Heart left ventricle (tissue), 16 donors: ENCODE data around the gene YBX2. TPM values are rescaled to one million over a fixed set of nuclear protein-coding genes. Genes with fewer than 3 reads are reported as not detected.

Experiments
- ATAC-seq, 4 donors: fragments of 200-7000 bp; cut with Tn5 transposase; one replicate each; pipeline ENCODE4 v1.9.1; 2020 to 2022; ENCODE audit warnings: moderate library complexity in 4 of 4, mild to moderate bottlenecking in 3 of 4, moderate number of reproducible peaks in 1 of 4
- DNase-seq, 5 donors: peaks; one replicate each; pipeline ENCODE4 v3.0.0-alpha.2; 2020
- H3K27ac ChIP-seq, 12 donors: fragments of 200-600 bp; sonication (generic) in 4 of 12; one replicate each; pipeline versions ENCODE4 v1.5.0 to v1.8.0; 2016 to 2022; ENCODE audit warnings: mild to moderate bottlenecking in 2 of 12
- H3K27me3 ChIP-seq, 9 donors: fragments of 200-600 bp; sonication (generic) in 2 of 9; one replicate each; pipeline versions ENCODE4 v1.5.1 to v1.8.0; 2016 to 2022; ENCODE audit warnings: mild to moderate bottlenecking in 3 of 9
- H3K36me3 ChIP-seq, 9 donors: fragments of 200-600 bp; sonication (generic) in 2 of 9; one replicate each; pipeline versions ENCODE4 v1.5.0 to v1.8.0; 2018 to 2022; ENCODE audit warnings: mild to moderate bottlenecking in 2 of 9
- H3K4me1 ChIP-seq, 12 donors: fragments of 200-600 bp; sonication (generic) in 4 of 12; one replicate each; pipeline versions ENCODE4 v1.5.0 to v1.8.0; 2016 to 2022; ENCODE audit warnings: mild to moderate bottlenecking in 3 of 12
- H3K4me3 ChIP-seq, 12 donors: fragments of 200-600 bp; sonication (generic) in 4 of 12; one replicate each; pipeline versions ENCODE4 v1.5.0 to v1.8.0; 2017 to 2022; ENCODE audit warnings: mild to moderate bottlenecking in 9 of 12, moderate library complexity in 4 of 12
- H3K9me3 ChIP-seq, 12 donors: fragments of 200-600 bp; sonication (generic) in 4 of 12; one replicate each; pipeline versions ENCODE4 v1.5.0 to v1.8.0; 2016 to 2022; ENCODE audit warnings: mild to moderate bottlenecking in 1 of 12
- POLR2A ChIP-seq, 2 donors: fragments of 450-650 bp; IDR thresholded peaks; one replicate each; pipeline ENCODE4 v1.6.1; 2017; ENCODE audit warnings: antibody characterized with exemption in 2 of 2, mild to moderate bottlenecking in 2 of 2, moderate library complexity in 2 of 2
- WGBS, 4 donors: extraction: QIAGEN DNeasy Blood & Tissue Kit in 2 of 4; methylation state at CpG; one replicate each; pipeline versions ENCODE4 v1.1.5 to v1.1.7; 2013 to 2018; 5-methylcytosine and 5-hydroxymethylcytosine counted together
- intact Hi-C, 10 donors: fragments of 100-400 bp; cut with DNase I; formaldehyde crosslinking; loops; one replicate each; pipeline versions ENCODE4 v1.11.1 to v1.14.2; 2022
- polyA plus RNA-seq, 2 donors: library from polyadenylated mRNA; stranded (reverse); fragments of 200-250 nt; gene quantifications; one replicate each; pipeline ENCODE4 v1.2.3, GENCODE V29; 2013
- total RNA-seq, 9 donors: library from RNA; depleted of rRNA in 2 of 9; stranded (reverse); fragments of >200 nt in 2 of 9; fragmentation: NEBNext Ultra II Directional in 3 of 9; extraction: Animal tissue kit (Norgen Biotek cat#: 25700) in 3 of 9; gene quantifications; one replicate each; pipeline versions ENCODE4 v1.1.0 to v1.2.4, GENCODE V29; 2016 to 2023
- TF ChIP-seq, protein P1 (sequence below), 12 donors: fragments of 200-600 bp; sonication (generic) in 4 of 12; IDR thresholded peaks; one replicate each; pipeline versions ENCODE4 v1.5.0 to v1.8.0; 2018 to 2022; ENCODE audit warnings: antibody characterized with exemption in 12 of 12, mild to moderate bottlenecking in 5 of 12
- donor health status: ischemic (EF 13 %, LVEDD 7.1; RV severe dilation, severe dysfunction).
- donor health status: healthy with polysubstance abuse.
- donor health status: DM: no; HTN: yes; CAD: no.
- donor health status: DM: no; HTN: no; CAD: no.
- donor health status: ischemic (EF 25% LVEDD 6.9; RV normal size, moderate dysfunction).
- donor health status: ischemic (EF 25% LVEDD 5.7; RV mildly dilated, moderate dysfunction).
- donor health status: healthy.
- donor health status: DM: yes; HTN: yes; CAD: no.
- donor health status: ischemic (EF 35%, LVEDD 5.7; RV mildly dilated, moderate dysfunction).
- donor health status: nonischemic (EF 11% LVEDD 7.7; RV severe dilation, severe dysfunction).
- donor health status: DM: yes; HTN: yes; CAD: no.
- donor health status: PGD.
- donor health status: ischemic (EF 29% LVEDD 5.4; RV normal size, mild dysfunction).
- donor health status: nonischemic (EF 23%, LVEDD 6.1; RV moderate dilation, normal function).

YBX2 gene
- total and polyA plus RNA-seq, 11 donors, result 0.32 to 2.0 (median 0.56) TPM

DNA sequence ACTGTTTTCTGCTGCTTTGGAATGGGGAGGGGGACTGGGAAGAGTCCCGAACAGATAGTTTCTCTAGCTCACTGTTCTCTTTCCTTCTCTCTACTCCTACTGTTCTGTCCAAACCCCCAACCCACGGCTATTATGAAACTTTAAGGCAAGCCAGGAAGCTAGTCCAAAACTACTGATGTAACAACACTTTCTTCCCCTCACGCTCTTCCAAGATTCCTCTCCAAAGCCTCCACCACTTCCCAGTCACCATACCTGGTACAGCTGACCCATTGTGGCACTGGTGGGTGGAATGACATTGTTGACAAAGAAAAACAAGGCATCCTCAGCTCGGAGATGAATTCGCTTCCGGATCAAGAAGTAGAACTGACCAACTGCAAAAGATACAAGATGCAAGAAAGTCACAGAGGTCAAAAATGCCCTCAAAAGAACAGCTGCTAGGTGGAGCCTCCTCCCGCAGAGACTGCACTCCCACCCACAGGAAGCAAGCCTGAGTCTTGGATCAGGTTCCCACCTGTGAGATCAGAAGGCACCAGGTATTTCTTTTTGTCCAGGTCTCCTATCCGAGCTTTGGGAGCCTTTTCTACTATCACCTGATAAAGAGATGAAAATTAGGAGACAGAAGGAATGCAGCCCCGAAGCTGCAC lies 53.2 kb downstream of the YBX2 start:
- DNase-seq (no peak), ATAC-seq (no peak)
- WGBS, 4 donors, result 33 to 38% (median 36%) methylated on average over 9 of the region's 9 CpGs
- Histone ChIP-seq H3K27ac (peak overlapping the region; percentile 91 to 99 (median 97)), H3K4me3 (peak overlapping the region; percentile 53 to 95 (median 84)), H3K36me3 (peaks cover 0 to 50% (median 43%) of the 10 kb centered on the region in 9 donors), H3K4me1 (peaks cover 5 to 42% (median 32%) of the 10 kb centered on the region in 12 donors), H3K27me3 (no peaks in the 10 kb centered on the region), H3K9me3 (no peaks in the 10 kb centered on the region)
- intact Hi-C loops, result loop anchor here in 2 of 10 donors (10.0 kb wide), 2 partner anchors 334 to 604 kb away; partner anchors contain the start of gene CD68 (in 1 of the 2)
- no peak for TF ChIP-seq POLR2A (IDR thresholded peaks at IDR 0.05)
- TF ChIP-seq, protein P1, sequence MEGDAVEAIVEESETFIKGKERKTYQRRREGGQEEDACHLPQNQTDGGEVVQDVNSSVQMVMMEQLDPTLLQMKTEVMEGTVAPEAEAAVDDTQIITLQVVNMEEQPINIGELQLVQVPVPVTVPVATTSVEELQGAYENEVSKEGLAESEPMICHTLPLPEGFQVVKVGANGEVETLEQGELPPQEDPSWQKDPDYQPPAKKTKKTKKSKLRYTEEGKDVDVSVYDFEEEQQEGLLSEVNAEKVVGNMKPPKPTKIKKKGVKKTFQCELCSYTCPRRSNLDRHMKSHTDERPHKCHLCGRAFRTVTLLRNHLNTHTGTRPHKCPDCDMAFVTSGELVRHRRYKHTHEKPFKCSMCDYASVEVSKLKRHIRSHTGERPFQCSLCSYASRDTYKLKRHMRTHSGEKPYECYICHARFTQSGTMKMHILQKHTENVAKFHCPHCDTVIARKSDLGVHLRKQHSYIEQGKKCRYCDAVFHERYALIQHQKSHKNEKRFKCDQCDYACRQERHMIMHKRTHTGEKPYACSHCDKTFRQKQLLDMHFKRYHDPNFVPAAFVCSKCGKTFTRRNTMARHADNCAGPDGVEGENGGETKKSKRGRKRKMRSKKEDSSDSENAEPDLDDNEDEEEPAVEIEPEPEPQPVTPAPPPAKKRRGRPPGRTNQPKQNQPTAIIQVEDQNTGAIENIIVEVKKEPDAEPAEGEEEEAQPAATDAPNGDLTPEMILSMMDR (IDR thresholded peaks at IDR 0.05), result no peak

DNA sequence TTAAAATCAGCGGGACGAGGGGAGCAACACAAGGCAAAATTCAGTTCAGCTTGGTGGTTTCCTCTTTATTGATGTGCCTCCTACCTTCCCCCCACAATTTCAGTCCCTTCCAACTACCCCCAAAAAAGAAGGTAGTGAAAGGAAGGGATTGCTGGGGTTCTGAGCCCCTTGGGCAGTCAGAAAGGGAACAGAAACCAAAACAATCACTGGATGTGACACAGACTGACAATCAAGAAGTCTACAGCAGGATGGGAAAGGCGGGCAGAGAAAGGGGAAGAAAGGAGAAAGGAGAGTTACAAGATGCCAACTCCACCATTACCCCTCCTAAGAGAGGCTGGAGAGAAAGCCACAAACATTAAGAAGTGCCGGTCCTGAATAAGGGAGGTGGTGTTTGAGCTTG lies 54.1 kb downstream of the YBX2 start:
- TF ChIP-seq POLR2A (IDR thresholded peaks at IDR 0.05), result no peak
- TF ChIP-seq, protein P1 (IDR thresholded peaks at IDR 0.05), result no peak
- intact Hi-C loops, result loop anchor here in 2 of 10 donors (10.0 kb wide), 2 partner anchors 334 to 604 kb away; partner anchors contain the start of gene CD68 (in 1 of the 2)
- H3K27ac ChIP-seq, result peak overlapping the region in 11 of 12 donors; percentile 3 to 97 (median 92)

DNA sequence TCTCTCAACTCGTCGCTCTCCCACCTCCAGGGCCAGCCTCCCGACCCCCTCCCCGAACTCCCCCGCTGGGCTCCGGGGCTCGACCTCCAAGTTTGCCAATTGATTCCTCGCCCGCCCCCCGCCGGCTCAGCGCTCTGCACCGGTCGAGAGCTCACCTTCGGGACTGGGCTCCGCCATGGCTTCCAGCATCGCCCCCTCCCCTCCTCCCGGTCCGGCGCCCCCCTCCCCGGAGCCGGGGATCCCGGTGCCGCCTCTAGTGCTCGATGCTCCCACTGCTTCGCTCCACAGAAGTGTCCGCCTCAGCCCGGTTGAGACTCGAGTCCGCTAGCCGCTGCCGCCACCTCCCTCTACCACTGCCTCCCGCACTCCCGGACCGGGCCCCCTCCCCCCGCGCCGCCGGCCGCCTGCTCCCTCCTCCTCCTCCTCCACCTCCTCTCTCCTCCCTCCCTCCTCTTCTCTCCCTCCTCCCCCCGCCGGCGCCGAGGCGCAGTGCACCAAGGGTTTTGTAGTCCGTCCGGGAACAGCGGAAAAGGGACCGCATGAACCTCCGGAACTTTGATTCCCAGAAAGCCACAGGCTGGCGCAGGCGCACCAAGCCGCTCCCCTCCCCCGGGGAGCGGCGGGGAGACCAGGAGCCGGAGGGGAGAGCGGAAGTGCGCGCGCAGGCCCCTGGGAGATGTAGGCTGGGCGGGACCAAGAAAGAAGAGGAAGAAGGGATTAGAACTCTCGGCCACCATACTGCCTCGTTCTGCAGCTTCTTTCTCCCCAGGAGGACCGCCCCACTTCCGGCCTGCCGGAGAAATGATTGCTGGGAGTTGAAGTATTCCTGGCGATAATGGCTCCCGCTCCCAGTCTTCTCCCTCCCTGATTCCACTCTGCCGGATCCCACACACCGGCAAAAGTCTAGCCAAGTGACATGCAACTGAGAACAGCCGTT lies 55.1 kb downstream of the YBX2 start, which contains the start of gene PHF23:
Gene PHF23, minus strand, starts transcription at position 367 of the 937 bp plus-strand sequence. Its CDS starts 178 bp downstream, at position 189.
- H3K4me1 ChIP-seq, result peaks cover 5 to 58% (median 40%) of the 10 kb centered on the region in 12 donors

More for the DNA sequence above, 54.1 kb downstream of the YBX2 start:
- Histone ChIP-seq H3K36me3 (peaks cover 0 to 50% (median 43%) of the 10 kb centered on the region in 9 donors), H3K9me3 (no peaks in the 10 kb centered on the region), H3K4me1 (peaks cover 5 to 49% (median 33%) of the 10 kb centered on the region in 12 donors), H3K4me3 (peak overlapping the region in 10 of 12 donors; percentile 0 to 93 (median 83)), H3K27me3 (no peaks in the 10 kb centered on the region)
- 65 to 77% (median 71%) methylated on average over 4 of the region's 4 CpGs for WGBS, 4 donors
- peak in 1 of 5 donors; percentile 25 for DNase-seq
- no peak for ATAC-seq

More for the DNA sequence above, 55.1 kb downstream of the YBX2 start, which contains the start of gene PHF23:
- TF ChIP-seq POLR2A (IDR thresholded peaks at IDR 0.05), result peak in 1 of 2 donors; percentile 56
- TF ChIP-seq, protein P1 (IDR thresholded peaks at IDR 0.05), result peak in 1 of 12 donors; percentile 9
- peak; percentile 79 to 86 (median 84) for ATAC-seq
- intact Hi-C loops, result loop anchor here in 4 of 10 donors (1.0 to 10.0 kb wide), 5 partner anchors 13 to 605 kb away; partner anchors contain the start of genes CD68 (in 2 of the 4), EIF5A (in 1 of the 4), ELP5 (in 1 of the 4) and POLR2A (in 1 of the 4)
- Histone ChIP-seq H3K27ac (peak within 1 kb of the TSS; percentile 81 to 98 (median 94)), H3K4me3 (peak within 1 kb of the TSS; percentile 66 to 98 (median 90)), H3K36me3 (peaks cover 0 to 46% (median 35%) of the 10 kb centered on the region in 9 donors), H3K9me3 (no peaks in the 10 kb centered on the region), H3K27me3 (no peaks in the 10 kb centered on the region)
- 1 to 2% (median 1%) methylated on average over 53 to 72 of the region's 72 CpGs for WGBS, 4 donors
- peak; percentile 99 to 100 (median 99) for DNase-seq
